ENCODE results near the gene GNB1L.

GRCh38 chr22:19842393-19843106, 12.1 kb downstream of the GNB1L start:
- TF ChIP-seq POLR2AphosphoS5 (IDR thresholded peaks at IDR 0.05; ENCODE audit: borderline replicate concordance, low read depth, low read length) (no peak), EZH2 (IDR thresholded peaks at IDR 0.05) (no peak)

All from SK-N-MC (cell line).